Type B pancreatic cell (in vitro differentiated cells): ENCODE results near the gene CEMIP. TPM values are rescaled to one million over a fixed set of nuclear protein-coding genes. Genes with fewer than 3 reads are reported as not detected.

Experiments used
- DNase-seq: peaks from one replicate; pipeline ENCODE4 v3.0.0; 2021; ENCODE audit warnings: mixed read lengths; ENCODE audit not compliant: unreplicated experiment; ENCODE audit errors: extremely low spot score
- H3K27ac Mint-ChIP-seq: 2 replicates; pipeline ENCODE4 v1.8.0; 2021; ENCODE audit warnings: mild to moderate bottlenecking, mixed read lengths
- H3K27me3 Mint-ChIP-seq: 2 replicates; pipeline ENCODE4 v1.8.0; 2021; ENCODE audit warnings: mixed read lengths
- H3K36me3 Mint-ChIP-seq: 2 replicates; pipeline ENCODE4 v1.8.0; 2021; ENCODE audit warnings: mixed read lengths
- H3K4me1 Mint-ChIP-seq: one replicate; pipeline ENCODE4 v1.8.0; 2021; ENCODE audit warnings: mixed read lengths; ENCODE audit not compliant: unreplicated experiment
- H3K4me3 Mint-ChIP-seq: 2 replicates; pipeline ENCODE4 v1.8.0; 2021; ENCODE audit warnings: mild to moderate bottlenecking, mixed read lengths
- H3K9me3 Mint-ChIP-seq: 2 replicates; pipeline ENCODE4 v1.8.0; 2021; ENCODE audit warnings: mixed read lengths
- CTCF ChIP-seq: fragments of 200-600 bp; sonication (generic); conservative IDR thresholded peaks from 2 replicates; pipeline ENCODE4 v1.5.0; 2021; ENCODE audit warnings: antibody characterized with exemption, mild to moderate bottlenecking
- total RNA-seq: library from RNA; stranded (reverse); gene quantifications from 2 replicates; pipeline ENCODE4 v1.2.1, GENCODE V29; 2021; ENCODE audit warnings: low replicate concordance

CEMIP gene
- total RNA-seq, 1 donor from 2014 or later, result 16.4 TPM

- H3K9me3 Mint-ChIP-seq, result no peaks in the 10 kb centered on the region
- H3K4me1 Mint-ChIP-seq, result no peaks in the 10 kb centered on the region
- no peak overlapping the region for H3K27ac Mint-ChIP-seq
- no peak for DNase-seq
- H3K27me3 Mint-ChIP-seq, result peaks cover 12% of the 10 kb centered on the region
- TF ChIP-seq CTCF, result no peak
- H3K4me3 Mint-ChIP-seq, result no peak overlapping the region
- no peaks in the 10 kb centered on the region for H3K36me3 Mint-ChIP-seq
Measured at GRCh38 chr15:80816936-80817335, 37.8 kb downstream of the CEMIP start.

GRCh38 chr15:80817901-80818300, 38.7 kb downstream of the CEMIP start:
- no peak overlapping the region for H3K27ac Mint-ChIP-seq
- H3K4me1 Mint-ChIP-seq, result no peaks in the 10 kb centered on the region
- H3K9me3 Mint-ChIP-seq, result no peaks in the 10 kb centered on the region
- peaks cover 12% of the 10 kb centered on the region for H3K27me3 Mint-ChIP-seq
- H3K4me3 Mint-ChIP-seq, result no peak overlapping the region
- DNase-seq, result no peak
- TF ChIP-seq CTCF, result no peak
- H3K36me3 Mint-ChIP-seq, result no peaks in the 10 kb centered on the region

GRCh38 chr15:80819001-80819400, 39.8 kb downstream of the CEMIP start:
- Mint-ChIP-seq H3K4me3 (no peak overlapping the region), H3K27ac (no peak overlapping the region), H3K4me1 (no peaks in the 10 kb centered on the region), H3K27me3 (peaks cover 12% of the 10 kb centered on the region), H3K36me3 (no peaks in the 10 kb centered on the region), H3K9me3 (no peaks in the 10 kb centered on the region)
- DNase-seq, result no peak
- TF ChIP-seq CTCF, result no peak

GRCh38 chr15:80820092-80820491, 40.9 kb downstream of the CEMIP start:
- Mint-ChIP-seq H3K4me3 (no peak overlapping the region), H3K4me1 (no peaks in the 10 kb centered on the region), H3K27ac (no peak overlapping the region)

GRCh38 chr15:80822256-80822655, 43.1 kb downstream of the CEMIP start:
- H3K4me1 Mint-ChIP-seq, result no peaks in the 10 kb centered on the region

More at GRCh38 chr15:80820092-80820491, 40.9 kb downstream of the CEMIP start:
- DNase-seq, result no peak
- Mint-ChIP-seq H3K9me3 (no peaks in the 10 kb centered on the region), H3K27me3 (peaks cover 12% of the 10 kb centered on the region), H3K36me3 (no peaks in the 10 kb centered on the region)
- TF ChIP-seq CTCF, result no peak

More at GRCh38 chr15:80822256-80822655, 43.1 kb downstream of the CEMIP start:
- no peak overlapping the region for H3K27ac Mint-ChIP-seq
- no peak for TF ChIP-seq CTCF
- H3K27me3 Mint-ChIP-seq, result peaks cover 4% of the 10 kb centered on the region
- H3K9me3 Mint-ChIP-seq, result no peaks in the 10 kb centered on the region
- H3K36me3 Mint-ChIP-seq, result no peaks in the 10 kb centered on the region
- DNase-seq, result no peak
- H3K4me3 Mint-ChIP-seq, result no peak overlapping the region
